Measurements from ENCODE around the gene MYO10. TPM values are rescaled to one million over a fixed set of nuclear protein-coding genes. Genes with fewer than 3 reads are reported as not detected.

The MYO10 gene
- total and polyA plus RNA-seq, 2 experiments from 2014 or later = 119 to 276 TPM

DNA sequence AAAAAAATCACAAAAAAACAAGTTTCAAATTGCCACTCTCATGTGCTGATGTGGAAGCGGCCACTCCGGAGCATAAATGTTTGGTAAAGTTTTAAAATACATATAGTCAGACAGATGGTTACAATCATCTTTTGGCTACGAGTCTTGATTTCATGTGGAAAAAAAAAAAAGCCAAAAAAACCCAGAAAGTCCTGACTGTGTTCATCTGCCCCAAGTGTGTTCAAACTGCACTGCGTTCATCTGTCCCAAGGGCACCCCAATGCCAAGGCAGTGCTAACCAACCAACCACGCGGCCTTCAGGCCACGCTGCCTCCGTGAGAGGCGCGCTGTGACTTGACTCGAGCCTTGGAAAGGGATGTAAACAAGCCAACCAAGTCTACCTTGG, 127.1 kb downstream of the MYO10 start (continued):
- TF ChIP-seq, protein P1, sequence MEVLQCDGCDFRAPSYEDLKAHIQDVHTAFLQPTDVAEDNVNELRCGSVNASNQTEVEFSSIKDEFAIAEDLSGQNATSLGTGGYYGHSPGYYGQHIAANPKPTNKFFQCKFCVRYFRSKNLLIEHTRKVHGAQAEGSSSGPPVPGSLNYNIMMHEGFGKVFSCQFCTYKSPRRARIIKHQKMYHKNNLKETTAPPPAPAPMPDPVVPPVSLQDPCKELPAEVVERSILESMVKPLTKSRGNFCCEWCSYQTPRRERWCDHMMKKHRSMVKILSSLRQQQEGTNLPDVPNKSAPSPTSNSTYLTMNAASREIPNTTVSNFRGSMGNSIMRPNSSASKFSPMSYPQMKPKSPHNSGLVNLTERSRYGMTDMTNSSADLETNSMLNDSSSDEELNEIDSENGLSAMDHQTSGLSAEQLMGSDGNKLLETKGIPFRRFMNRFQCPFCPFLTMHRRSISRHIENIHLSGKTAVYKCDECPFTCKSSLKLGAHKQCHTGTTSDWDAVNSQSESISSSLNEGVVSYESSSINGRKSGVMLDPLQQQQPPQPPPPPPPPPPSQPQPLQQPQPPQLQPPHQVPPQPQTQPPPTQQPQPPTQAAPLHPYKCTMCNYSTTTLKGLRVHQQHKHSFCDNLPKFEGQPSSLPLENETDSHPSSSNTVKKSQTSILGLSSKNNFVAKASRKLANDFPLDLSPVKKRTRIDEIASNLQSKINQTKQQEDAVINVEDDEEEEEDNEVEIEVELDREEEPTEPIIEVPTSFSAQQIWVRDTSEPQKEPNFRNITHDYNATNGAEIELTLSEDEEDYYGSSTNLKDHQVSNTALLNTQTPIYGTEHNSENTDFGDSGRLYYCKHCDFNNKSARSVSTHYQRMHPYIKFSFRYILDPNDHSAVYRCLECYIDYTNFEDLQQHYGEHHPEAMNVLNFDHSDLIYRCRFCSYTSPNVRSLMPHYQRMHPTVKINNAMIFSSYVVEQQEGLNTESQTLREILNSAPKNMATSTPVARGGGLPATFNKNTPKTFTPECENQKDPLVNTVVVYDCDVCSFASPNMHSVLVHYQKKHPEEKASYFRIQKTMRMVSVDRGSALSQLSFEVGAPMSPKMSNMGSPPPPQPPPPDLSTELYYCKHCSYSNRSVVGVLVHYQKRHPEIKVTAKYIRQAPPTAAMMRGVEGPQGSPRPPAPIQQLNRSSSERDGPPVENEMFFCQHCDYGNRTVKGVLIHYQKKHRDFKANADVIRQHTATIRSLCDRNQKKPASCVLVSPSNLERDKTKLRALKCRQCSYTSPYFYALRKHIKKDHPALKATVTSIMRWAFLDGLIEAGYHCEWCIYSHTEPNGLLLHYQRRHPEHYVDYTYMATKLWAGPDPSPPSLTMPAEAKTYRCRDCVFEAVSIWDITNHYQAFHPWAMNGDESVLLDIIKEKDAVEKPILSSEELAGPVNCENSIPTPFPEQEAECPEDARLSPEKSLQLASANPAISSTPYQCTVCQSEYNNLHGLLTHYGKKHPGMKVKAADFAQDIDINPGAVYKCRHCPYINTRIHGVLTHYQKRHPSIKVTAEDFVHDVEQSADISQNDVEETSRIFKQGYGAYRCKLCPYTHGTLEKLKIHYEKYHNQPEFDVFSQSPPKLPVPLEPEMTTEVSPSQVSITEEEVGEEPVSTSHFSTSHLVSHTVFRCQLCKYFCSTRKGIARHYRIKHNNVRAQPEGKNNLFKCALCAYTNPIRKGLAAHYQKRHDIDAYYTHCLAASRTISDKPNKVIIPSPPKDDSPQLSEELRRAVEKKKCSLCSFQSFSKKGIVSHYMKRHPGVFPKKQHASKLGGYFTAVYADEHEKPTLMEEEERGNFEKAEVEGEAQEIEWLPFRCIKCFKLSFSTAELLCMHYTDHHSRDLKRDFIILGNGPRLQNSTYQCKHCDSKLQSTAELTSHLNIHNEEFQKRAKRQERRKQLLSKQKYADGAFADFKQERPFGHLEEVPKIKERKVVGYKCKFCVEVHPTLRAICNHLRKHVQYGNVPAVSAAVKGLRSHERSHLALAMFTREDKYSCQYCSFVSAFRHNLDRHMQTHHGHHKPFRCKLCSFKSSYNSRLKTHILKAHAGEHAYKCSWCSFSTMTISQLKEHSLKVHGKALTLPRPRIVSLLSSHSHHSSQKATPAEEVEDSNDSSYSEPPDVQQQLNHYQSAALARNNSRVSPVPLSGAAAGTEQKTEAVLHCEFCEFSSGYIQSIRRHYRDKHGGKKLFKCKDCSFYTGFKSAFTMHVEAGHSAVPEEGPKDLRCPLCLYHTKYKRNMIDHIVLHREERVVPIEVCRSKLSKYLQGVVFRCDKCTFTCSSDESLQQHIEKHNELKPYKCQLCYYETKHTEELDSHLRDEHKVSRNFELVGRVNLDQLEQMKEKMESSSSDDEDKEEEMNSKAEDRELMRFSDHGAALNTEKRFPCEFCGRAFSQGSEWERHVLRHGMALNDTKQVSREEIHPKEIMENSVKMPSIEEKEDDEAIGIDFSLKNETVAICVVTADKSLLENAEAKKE (CRISPR knock-in tag; IDR thresholded peaks at IDR 0.05) = no peak

DNA sequence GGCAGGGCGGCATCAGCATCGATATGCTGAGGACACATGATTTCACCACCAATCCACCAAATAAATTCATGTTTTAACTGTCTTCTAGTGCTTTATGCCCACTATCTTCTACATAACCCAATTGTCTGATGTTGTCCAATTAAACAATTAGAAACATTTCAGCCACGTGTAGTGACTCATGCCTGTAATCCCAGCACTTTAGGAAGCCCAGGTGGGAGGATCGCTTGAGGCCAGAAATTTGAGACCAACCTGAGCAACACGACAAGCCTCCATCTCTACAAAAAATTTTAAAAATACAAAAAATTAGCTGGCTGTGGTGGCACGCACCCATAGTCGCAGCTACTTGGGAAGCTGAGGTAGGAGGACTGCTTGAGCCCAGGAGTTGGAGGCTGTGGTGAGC, 128.1 kb downstream of the MYO10 start:
- no peaks in the 10 kb centered on the region for H3F3A ChIP-seq (replicated peaks; ENCODE audit: low read depth)
- no peak overlapping the region for H3K27ac ChIP-seq (ENCODE audit: low read depth)
- no peak for DNase-seq (ENCODE audit: low spot score)
- Mint-ChIP-seq H3K4me1 (peaks cover 11% of the 10 kb centered on the region), H3K9me3 (no peaks in the 10 kb centered on the region), H3K27ac (no peak overlapping the region), H3K27me3 (ENCODE audit: insufficient read depth, low read depth, poor library complexity) (peaks cover 1% of the 10 kb centered on the region), H3K4me3 (no peak overlapping the region), H3K36me3 (ENCODE audit: low read depth) (no peaks in the 10 kb centered on the region)
- ATAC-seq = no peak
- H3K79me2 ChIP-seq (replicated peaks; ENCODE audit: insufficient read depth) = peaks cover 28% of the 10 kb centered on the region
- no peaks in the 10 kb centered on the region for H3K27me3 ChIP-seq (ENCODE audit: insufficient read depth)
- H3K36me3 ChIP-seq (ENCODE audit: insufficient read depth) = no peaks in the 10 kb centered on the region
- no peak overlapping the region for H2AFZ ChIP-seq
- no peak overlapping the region for H3K4me3 ChIP-seq
- no peaks in the 10 kb centered on the region for H3K9me2 ChIP-seq (ENCODE audit: insufficient read depth)
- H3K4me2 ChIP-seq = no peak overlapping the region
- H3K4me1 ChIP-seq (ENCODE audit: insufficient read depth) = no peaks in the 10 kb centered on the region
- no peaks in the 10 kb centered on the region; the same call in 1 of the 2 replicates for H4K20me1 ChIP-seq (replicated peaks; ENCODE audit: insufficient read depth)
- TF ChIP-seq STAT1 (IDR thresholded peaks at IDR 0.05; ENCODE audit: unreplicated experiment) (no peak), ZNF114 (CRISPR knock-in tag; IDR thresholded peaks at IDR 0.05) (no peak), ZNF331 (CRISPR knock-in tag; IDR thresholded peaks at IDR 0.05; ENCODE audit: low read depth) (no peak), EZH2phosphoT487 (IDR thresholded peaks at IDR 0.05; ENCODE audit: unreplicated experiment) (no peak), POLR2AphosphoS5 (IDR thresholded peaks at IDR 0.05; ENCODE audit: low read depth) (no peak), JUNB (IDR thresholded peaks at IDR 0.05; ENCODE audit: unreplicated experiment) (no peak), EZH2 (IDR thresholded peaks at IDR 0.05; ENCODE audit: low read depth, unreplicated experiment) (no peak)
- TF ChIP-seq, protein P2, sequence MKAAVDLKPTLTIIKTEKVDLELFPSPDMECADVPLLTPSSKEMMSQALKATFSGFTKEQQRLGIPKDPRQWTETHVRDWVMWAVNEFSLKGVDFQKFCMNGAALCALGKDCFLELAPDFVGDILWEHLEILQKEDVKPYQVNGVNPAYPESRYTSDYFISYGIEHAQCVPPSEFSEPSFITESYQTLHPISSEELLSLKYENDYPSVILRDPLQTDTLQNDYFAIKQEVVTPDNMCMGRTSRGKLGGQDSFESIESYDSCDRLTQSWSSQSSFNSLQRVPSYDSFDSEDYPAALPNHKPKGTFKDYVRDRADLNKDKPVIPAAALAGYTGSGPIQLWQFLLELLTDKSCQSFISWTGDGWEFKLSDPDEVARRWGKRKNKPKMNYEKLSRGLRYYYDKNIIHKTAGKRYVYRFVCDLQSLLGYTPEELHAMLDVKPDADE (IDR thresholded peaks at IDR 0.05) = no peak
- TF ChIP-seq, protein P1 (CRISPR knock-in tag; IDR thresholded peaks at IDR 0.05) = no peak

All from GM23338 (cell line).